ENCODE data around the gene ZNF710.

GRCh38 chr15:90101969-90102890 lies 101.1 kb downstream of the ZNF710 start, which contains the start of gene IDH2:
- TF ChIP-seq POLR2AphosphoS5 (IDR thresholded peaks at IDR 0.05) (no peak), EP300 (IDR thresholded peaks at IDR 0.05) (no peak)
- TF ChIP-seq, protein P1, sequence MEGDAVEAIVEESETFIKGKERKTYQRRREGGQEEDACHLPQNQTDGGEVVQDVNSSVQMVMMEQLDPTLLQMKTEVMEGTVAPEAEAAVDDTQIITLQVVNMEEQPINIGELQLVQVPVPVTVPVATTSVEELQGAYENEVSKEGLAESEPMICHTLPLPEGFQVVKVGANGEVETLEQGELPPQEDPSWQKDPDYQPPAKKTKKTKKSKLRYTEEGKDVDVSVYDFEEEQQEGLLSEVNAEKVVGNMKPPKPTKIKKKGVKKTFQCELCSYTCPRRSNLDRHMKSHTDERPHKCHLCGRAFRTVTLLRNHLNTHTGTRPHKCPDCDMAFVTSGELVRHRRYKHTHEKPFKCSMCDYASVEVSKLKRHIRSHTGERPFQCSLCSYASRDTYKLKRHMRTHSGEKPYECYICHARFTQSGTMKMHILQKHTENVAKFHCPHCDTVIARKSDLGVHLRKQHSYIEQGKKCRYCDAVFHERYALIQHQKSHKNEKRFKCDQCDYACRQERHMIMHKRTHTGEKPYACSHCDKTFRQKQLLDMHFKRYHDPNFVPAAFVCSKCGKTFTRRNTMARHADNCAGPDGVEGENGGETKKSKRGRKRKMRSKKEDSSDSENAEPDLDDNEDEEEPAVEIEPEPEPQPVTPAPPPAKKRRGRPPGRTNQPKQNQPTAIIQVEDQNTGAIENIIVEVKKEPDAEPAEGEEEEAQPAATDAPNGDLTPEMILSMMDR (IDR thresholded peaks at IDR 0.05), result no peak
